Progenitor cell of endocrine pancreas (in vitro differentiated cells): ENCODE results near the gene CDK14. TPM values are rescaled to one million over a fixed set of nuclear protein-coding genes. Genes with fewer than 3 reads are reported as not detected.

Experiments used
- DNase-seq: peaks from one replicate; pipeline ENCODE4 v3.0.0; 2021; ENCODE audit warnings: low spot score; ENCODE audit not compliant: unreplicated experiment
- H3K27ac Mint-ChIP-seq: 2 replicates; pipeline ENCODE4 v1.8.0; 2021; ENCODE audit warnings: mild to moderate bottlenecking, moderate library complexity, mixed read lengths
- H3K27me3 Mint-ChIP-seq: 2 replicates; pipeline ENCODE4 v1.8.0; 2021; ENCODE audit warnings: mixed read lengths
- H3K36me3 Mint-ChIP-seq: 2 replicates; pipeline ENCODE4 v1.8.0; 2022; ENCODE audit warnings: mixed read lengths; ENCODE audit not compliant: insufficient read depth
- H3K4me1 Mint-ChIP-seq: 2 replicates; pipeline ENCODE4 v1.8.0; 2021; ENCODE audit warnings: low read depth, mixed read lengths
- H3K4me3 Mint-ChIP-seq: 2 replicates; pipeline ENCODE4 v1.8.0; 2021; ENCODE audit warnings: low read depth, mild to moderate bottlenecking, moderate library complexity, mixed read lengths
- H3K9me3 Mint-ChIP-seq: 2 replicates; pipeline ENCODE4 v1.8.0; 2021; ENCODE audit warnings: low read depth, mixed read lengths
- total RNA-seq: library from RNA; stranded (reverse); gene quantifications from 2 replicates; pipeline ENCODE4 v1.2.1, GENCODE V29; 2021
- TF ChIP-seq, protein P1 (sequence below): fragments of 200-600 bp; sonication (generic); IDR thresholded peaks from one replicate; pipeline ENCODE4 v1.5.0; 2021; ENCODE audit warnings: antibody characterized with exemption, mild to moderate bottlenecking; ENCODE audit not compliant: unreplicated experiment

The CDK14 gene
- total RNA-seq, 1 donor from 2014 or later: 117 TPM

DNA sequence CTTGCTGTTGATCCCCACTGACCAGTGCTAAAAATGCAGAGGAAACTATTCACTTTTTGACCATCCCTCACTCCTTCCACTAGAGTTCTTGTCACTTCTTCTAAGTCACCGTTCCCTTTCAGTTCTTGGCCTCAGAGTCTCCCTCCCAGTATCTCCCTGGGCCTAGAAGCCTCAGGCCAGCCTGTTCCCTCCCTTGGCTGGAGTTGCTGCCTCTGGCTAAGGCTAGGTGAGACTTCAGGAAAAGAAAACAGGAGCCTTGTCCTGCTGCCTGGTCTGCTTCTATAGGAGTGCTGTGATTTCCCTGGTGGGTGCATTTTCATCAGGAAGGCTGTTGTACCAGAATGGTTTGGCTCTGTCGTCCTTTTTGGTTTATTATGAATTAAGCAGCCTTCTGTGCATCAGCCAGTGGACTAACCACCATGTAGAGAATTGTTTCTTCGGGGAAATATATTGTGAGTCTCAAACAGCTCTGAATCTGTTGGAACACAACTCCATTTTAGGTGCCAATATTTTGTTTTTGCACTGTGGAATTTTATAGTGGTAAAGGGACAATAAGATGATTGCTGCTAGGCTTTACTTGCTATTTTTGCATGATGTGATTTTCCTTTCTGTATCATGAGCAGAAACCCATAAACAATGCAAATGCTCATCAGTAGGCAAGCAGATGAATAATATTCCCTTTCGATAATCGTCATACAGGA, 434.7 kb downstream of the CDK14 start:
- no peaks in the 10 kb centered on the region for H3K27me3 Mint-ChIP-seq
- H3K9me3 Mint-ChIP-seq: no peaks in the 10 kb centered on the region
- H3K36me3 Mint-ChIP-seq: peaks cover 9% of the 10 kb centered on the region
- TF ChIP-seq, protein P1, sequence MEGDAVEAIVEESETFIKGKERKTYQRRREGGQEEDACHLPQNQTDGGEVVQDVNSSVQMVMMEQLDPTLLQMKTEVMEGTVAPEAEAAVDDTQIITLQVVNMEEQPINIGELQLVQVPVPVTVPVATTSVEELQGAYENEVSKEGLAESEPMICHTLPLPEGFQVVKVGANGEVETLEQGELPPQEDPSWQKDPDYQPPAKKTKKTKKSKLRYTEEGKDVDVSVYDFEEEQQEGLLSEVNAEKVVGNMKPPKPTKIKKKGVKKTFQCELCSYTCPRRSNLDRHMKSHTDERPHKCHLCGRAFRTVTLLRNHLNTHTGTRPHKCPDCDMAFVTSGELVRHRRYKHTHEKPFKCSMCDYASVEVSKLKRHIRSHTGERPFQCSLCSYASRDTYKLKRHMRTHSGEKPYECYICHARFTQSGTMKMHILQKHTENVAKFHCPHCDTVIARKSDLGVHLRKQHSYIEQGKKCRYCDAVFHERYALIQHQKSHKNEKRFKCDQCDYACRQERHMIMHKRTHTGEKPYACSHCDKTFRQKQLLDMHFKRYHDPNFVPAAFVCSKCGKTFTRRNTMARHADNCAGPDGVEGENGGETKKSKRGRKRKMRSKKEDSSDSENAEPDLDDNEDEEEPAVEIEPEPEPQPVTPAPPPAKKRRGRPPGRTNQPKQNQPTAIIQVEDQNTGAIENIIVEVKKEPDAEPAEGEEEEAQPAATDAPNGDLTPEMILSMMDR: no peak
- peaks cover 21% of the 10 kb centered on the region for H3K4me1 Mint-ChIP-seq
- no peak for DNase-seq
- no peak overlapping the region for H3K27ac Mint-ChIP-seq
- no peak overlapping the region for H3K4me3 Mint-ChIP-seq

DNA sequence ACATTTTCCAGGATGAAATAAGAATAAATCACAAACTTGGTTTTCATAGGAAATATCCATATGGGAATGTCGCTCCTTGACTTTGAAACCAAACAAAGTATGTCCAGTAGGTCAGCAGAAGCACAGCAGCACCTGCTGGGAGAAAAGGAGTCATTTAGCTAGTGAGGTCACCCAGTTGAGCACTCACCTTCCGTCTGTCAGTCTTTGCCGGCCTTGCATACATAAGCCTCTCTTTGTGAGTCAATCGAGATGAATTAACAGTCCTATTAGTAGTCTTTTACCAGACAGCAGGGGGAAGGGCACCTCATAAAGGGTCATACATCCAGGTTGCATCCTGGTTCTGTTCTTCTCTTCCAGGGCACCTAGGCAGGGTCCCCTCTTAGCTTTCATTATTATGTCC, 435.6 kb downstream of the CDK14 start:
- Mint-ChIP-seq H3K4me3 (no peak overlapping the region), H3K9me3 (no peaks in the 10 kb centered on the region), H3K4me1 (peaks cover 21% of the 10 kb centered on the region), H3K27me3 (no peaks in the 10 kb centered on the region), H3K36me3 (peaks cover 8% of the 10 kb centered on the region), H3K27ac (no peak overlapping the region)
- DNase-seq: no peak
- TF ChIP-seq, protein P1: no peak

DNA sequence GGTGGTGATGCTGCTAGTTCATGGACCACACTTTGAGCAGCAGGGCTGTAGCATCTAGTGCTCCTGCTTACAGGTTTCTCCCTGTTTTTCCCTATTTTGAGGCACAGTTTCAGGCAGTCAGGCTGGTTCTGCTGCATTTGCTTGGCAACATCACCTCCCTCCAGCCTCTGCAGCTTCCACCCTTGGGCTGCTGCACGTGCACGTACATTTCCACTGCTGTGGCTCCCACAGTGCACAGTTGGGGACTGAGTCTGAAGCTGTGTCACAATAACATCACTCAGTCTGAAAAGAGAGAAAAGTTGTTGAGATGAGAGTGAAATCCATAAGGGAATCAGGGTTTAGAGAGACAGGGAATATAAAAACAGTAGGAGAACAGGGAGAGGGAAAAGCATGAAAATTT, 437.5 kb downstream of the CDK14 start:
- no peak overlapping the region for H3K4me3 Mint-ChIP-seq
- peaks cover 5% of the 10 kb centered on the region for H3K36me3 Mint-ChIP-seq
- no peaks in the 10 kb centered on the region for H3K9me3 Mint-ChIP-seq
- H3K4me1 Mint-ChIP-seq: peaks cover 21% of the 10 kb centered on the region
- TF ChIP-seq, protein P1: no peak
- no peak for DNase-seq
- H3K27me3 Mint-ChIP-seq: no peaks in the 10 kb centered on the region
- no peak overlapping the region for H3K27ac Mint-ChIP-seq

DNA sequence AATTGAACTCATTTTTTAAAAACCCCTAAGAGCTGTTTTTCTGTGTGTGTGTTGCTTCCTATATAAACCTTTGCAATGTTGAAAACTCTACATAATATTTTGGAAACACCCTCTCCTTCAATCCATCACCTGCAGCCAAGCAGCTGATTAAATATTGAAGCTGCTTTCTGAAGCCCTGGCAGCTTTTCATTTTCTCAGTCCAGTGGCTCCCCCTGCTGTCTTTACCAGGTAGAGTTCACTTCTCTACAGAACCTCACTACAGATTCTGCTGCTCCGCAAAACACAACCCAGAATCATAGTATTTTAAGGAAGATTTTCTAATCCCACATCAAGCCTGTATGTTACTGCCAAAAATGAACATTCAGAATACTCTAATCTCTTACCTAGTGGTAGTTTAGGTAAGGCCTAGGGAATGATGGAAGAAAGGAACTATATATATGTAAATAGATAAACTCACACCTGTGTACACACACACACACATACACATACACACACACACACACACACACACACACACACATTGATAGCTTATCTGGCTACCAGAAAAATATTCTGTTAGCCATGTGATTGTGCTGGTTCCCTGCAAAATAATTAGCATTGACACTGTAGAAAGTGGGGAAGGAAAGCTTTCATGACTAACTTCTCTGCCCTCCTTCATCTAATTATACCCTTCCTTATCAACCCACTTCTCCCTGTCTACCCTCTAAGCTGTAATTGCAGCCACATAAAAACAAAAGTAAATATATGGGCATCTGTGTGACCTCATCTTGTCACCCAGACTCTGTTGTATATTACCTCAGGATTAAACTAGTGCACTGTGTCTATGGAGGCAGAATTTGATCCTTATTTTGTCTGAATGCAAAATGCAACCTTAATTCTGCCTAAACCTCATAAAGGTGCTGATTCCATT, 438.6 kb downstream of the CDK14 start:
- no peaks in the 10 kb centered on the region for H3K27me3 Mint-ChIP-seq
- H3K36me3 Mint-ChIP-seq: peaks cover 14% of the 10 kb centered on the region
- peaks cover 21% of the 10 kb centered on the region for H3K4me1 Mint-ChIP-seq
- DNase-seq: peak; percentile 31
- H3K9me3 Mint-ChIP-seq: no peaks in the 10 kb centered on the region
- H3K27ac Mint-ChIP-seq: peak overlapping the region; percentile 38
- no peak overlapping the region for H3K4me3 Mint-ChIP-seq
- TF ChIP-seq, protein P1: peak; percentile 89

DNA sequence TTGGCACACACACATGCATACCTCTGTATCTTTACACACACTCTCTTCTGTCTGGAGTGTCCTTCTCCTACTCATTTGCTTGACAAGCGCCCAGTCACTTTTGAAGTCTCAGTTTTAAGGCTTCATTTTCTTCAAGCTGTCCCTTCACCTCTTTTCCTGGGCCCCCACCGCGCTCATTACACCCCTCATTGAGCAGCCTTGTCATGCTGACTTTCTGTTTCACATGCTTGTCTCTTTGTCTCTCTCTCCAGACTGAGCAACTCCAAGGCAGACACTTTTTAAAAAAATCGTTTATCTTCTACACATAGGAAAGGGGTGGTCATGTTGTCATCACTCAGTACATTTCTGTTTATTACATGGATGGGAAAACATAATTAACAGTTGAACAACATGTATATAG, 442.9 kb downstream of the CDK14 start:
- H3K27ac Mint-ChIP-seq: no peak overlapping the region
- H3K27me3 Mint-ChIP-seq: no peaks in the 10 kb centered on the region
- H3K9me3 Mint-ChIP-seq: no peaks in the 10 kb centered on the region
- TF ChIP-seq, protein P1: no peak
- peaks cover 8% of the 10 kb centered on the region for H3K36me3 Mint-ChIP-seq
- no peak for DNase-seq
- H3K4me1 Mint-ChIP-seq: peaks cover 17% of the 10 kb centered on the region
- no peak overlapping the region for H3K4me3 Mint-ChIP-seq
